IMR-90 (cell line): ENCODE data around the gene PHKA1.

Experiments
- CTCF ChIP-seq: conservative IDR thresholded peaks from 2 replicates; pipeline ENCODE4 v1.5.1; 2012; ENCODE audit warnings: mild to moderate bottlenecking, low read depth, low read length, improper control_type of control experiment
- ELK1 ChIP-seq: fragments of 150-350 bp; IDR thresholded peaks from 2 replicates; pipeline ENCODE4 v1.6.1; 2016; ENCODE audit warnings: low read depth, mild to moderate bottlenecking, low read length, moderate library complexity, borderline replicate concordance
- MXI1 ChIP-seq: IDR thresholded peaks from 2 replicates; pipeline ENCODE4 v1.6.1; 2012; ENCODE audit warnings: low read depth, mild to moderate bottlenecking, low read length, moderate library complexity, borderline replicate concordance
- NFE2L2 ChIP-seq: fragments of 150-350 bp; IDR thresholded peaks from 2 replicates; pipeline ENCODE4 v1.6.1; 2016; ENCODE audit warnings: low read depth, mild to moderate bottlenecking, low read length
- POLR2A ChIP-seq: IDR thresholded peaks from 2 replicates; pipeline ENCODE4 v1.6.1; 2012; ENCODE audit warnings: mild to moderate bottlenecking, low read depth, low read length
- USF2 ChIP-seq: fragments of 150-350 bp; IDR thresholded peaks from 2 replicates; pipeline ENCODE4 v1.6.1; 2017; ENCODE audit warnings: mild to moderate bottlenecking, antibody characterized with exemption, low read length, low read depth

GRCh38 chrX:72663737-72664136 is 50.4 kb downstream of the PHKA1 start:
- TF ChIP-seq CTCF = no peak
- no peak for TF ChIP-seq USF2
- no peak for TF ChIP-seq POLR2A
- no peak for TF ChIP-seq ELK1
- TF ChIP-seq NFE2L2 = no peak
- no peak for TF ChIP-seq MXI1
